H9 (cell line): ENCODE results near the gene NEK6. TPM values are rescaled to one million over a fixed set of nuclear protein-coding genes. Genes with fewer than 3 reads are reported as not detected.

Experiments used
- DNase-seq: peaks from one replicate; pipeline ENCODE4 v3.0.0-alpha.2; 2017
- H2AFZ ChIP-seq: one replicate; pipeline ENCODE4 v1.6.1; 2013; ENCODE audit warnings: mild to moderate bottlenecking, low read length, control low read depth, moderate library complexity
- H2AK5ac ChIP-seq: 2 replicates; pipeline ENCODE4 v1.6.1; 2013; ENCODE audit warnings: low read length, control low read depth, mixed read lengths; ENCODE audit not compliant: insufficient read length
- H2BK120ac ChIP-seq: one replicate; pipeline ENCODE4 v1.6.1; 2013; ENCODE audit warnings: low read depth, mild to moderate bottlenecking, low read length, control low read depth, inconsistent platforms; ENCODE audit not compliant: poor library complexity, severe bottlenecking
- H2BK12ac ChIP-seq: 2 replicates; pipeline ENCODE4 v1.6.1; 2013; ENCODE audit warnings: low read length, control low read depth, mixed read lengths, low read depth; ENCODE audit not compliant: insufficient read length
- H2BK15ac ChIP-seq: 2 replicates; pipeline ENCODE4 v1.6.1; 2013; ENCODE audit warnings: low read depth, low read length, control low read depth
- H2BK20ac ChIP-seq: one replicate; pipeline ENCODE4 v1.6.1; 2013; ENCODE audit warnings: low read depth, mild to moderate bottlenecking, low read length, control low read depth, inconsistent platforms; ENCODE audit not compliant: poor library complexity, severe bottlenecking
- H2BK5ac ChIP-seq: 2 replicates; pipeline ENCODE4 v1.6.1; 2013; ENCODE audit warnings: low read length, control low read depth, mixed read lengths; ENCODE audit not compliant: insufficient read length
- H3K14ac ChIP-seq: 2 replicates; pipeline ENCODE4 v1.6.1; 2013; ENCODE audit warnings: low read length, control low read depth; ENCODE audit not compliant: insufficient read depth
- H3K18ac ChIP-seq: 2 replicates; pipeline ENCODE4 v1.6.1; 2013; ENCODE audit warnings: low read depth, mild to moderate bottlenecking, mixed read lengths, low read length, control low read depth; ENCODE audit not compliant: insufficient read length
- H3K23ac ChIP-seq: 2 replicates; pipeline ENCODE4 v1.6.1; 2013; ENCODE audit warnings: low read length, control low read depth, mixed read lengths, low read depth; ENCODE audit not compliant: insufficient read length
- H3K23me2 ChIP-seq: 2 replicates; pipeline ENCODE4 v1.6.1; 2013; ENCODE audit warnings: low read depth, mild to moderate bottlenecking, mixed read lengths, low read length, control low read depth; ENCODE audit not compliant: insufficient read length, poor library complexity, severe bottlenecking
- H3K27ac ChIP-seq: 2 replicates; pipeline ENCODE4 v1.5.1; 2013; ENCODE audit warnings: low read length, control low read depth, mixed read lengths, low read depth; ENCODE audit not compliant: insufficient read length
- H3K27me3 ChIP-seq: 2 replicates; pipeline ENCODE4 v1.6.1; 2013; ENCODE audit warnings: low read length, control low read depth, inconsistent platforms; ENCODE audit not compliant: insufficient read depth
- H3K4ac ChIP-seq: 2 replicates; pipeline ENCODE4 v1.6.1; 2013; ENCODE audit warnings: low read depth, mild to moderate bottlenecking, control low read depth, inconsistent platforms, low read length, moderate library complexity
- H3K4me1 ChIP-seq: 2 replicates; pipeline ENCODE4 v1.6.1; 2013; ENCODE audit warnings: low read length, control low read depth, inconsistent platforms; ENCODE audit not compliant: insufficient read depth
- H3K4me2 ChIP-seq: 2 replicates; pipeline ENCODE4 v1.6.1; 2013; ENCODE audit warnings: low read length, control low read depth, mixed read lengths; ENCODE audit not compliant: insufficient read length, insufficient read depth
- H3K56ac ChIP-seq: 2 replicates; pipeline ENCODE4 v1.6.1; 2013; ENCODE audit warnings: low read depth, mild to moderate bottlenecking, mixed read lengths, low read length, control low read depth; ENCODE audit not compliant: insufficient read length
- H3K79me1 ChIP-seq: 2 replicates; pipeline ENCODE4 v1.6.1; 2013; ENCODE audit warnings: low read depth, mild to moderate bottlenecking, moderate library complexity, low read length, control low read depth, inconsistent platforms; ENCODE audit not compliant: insufficient read depth, poor library complexity, severe bottlenecking
- H3K79me2 ChIP-seq: 2 replicates; pipeline ENCODE4 v1.6.1; 2013; ENCODE audit warnings: low read length, control low read depth, inconsistent platforms; ENCODE audit not compliant: insufficient read depth
- H3K9ac ChIP-seq: 2 replicates; pipeline ENCODE4 v1.6.1; 2013; ENCODE audit warnings: low read length, control low read depth, mixed read lengths; ENCODE audit not compliant: insufficient read length; ENCODE audit errors: extremely low read depth
- H3K9me3 ChIP-seq: one replicate; pipeline ENCODE4 v1.6.1; 2013; ENCODE audit warnings: low read depth, low read length, inconsistent platforms; ENCODE audit not compliant: control insufficient read depth
- H3T11ph ChIP-seq: one replicate; pipeline ENCODE4 v1.6.1; 2013; ENCODE audit warnings: mild to moderate bottlenecking, low read length, control low read depth, inconsistent platforms
- H4K20me1 ChIP-seq: one replicate; pipeline ENCODE4 v1.6.1; 2013; ENCODE audit not compliant: control insufficient read depth, insufficient read length, insufficient read depth
- H4K5ac ChIP-seq: 2 replicates; pipeline ENCODE4 v1.6.1; 2013; ENCODE audit warnings: low read depth, mild to moderate bottlenecking, mixed read lengths, low read length, control low read depth; ENCODE audit not compliant: insufficient read length
- H4K8ac ChIP-seq: replicated peaks from 2 replicates; pipeline ENCODE4 v1.6.1; 2013; ENCODE audit warnings: low read length, control low read depth, mixed read lengths, low read depth; ENCODE audit not compliant: insufficient read length
- H4K91ac ChIP-seq: 2 replicates; pipeline ENCODE4 v1.6.1; 2013; ENCODE audit warnings: low read depth, mild to moderate bottlenecking, moderate library complexity, mixed read lengths, low read length, control low read depth; ENCODE audit not compliant: insufficient read length
- H3K27ac Mint-ChIP-seq, 3 experiments: 2 replicates in 2 of 3; 3 replicates in 1 of 3; pipeline ENCODE4 v1.8.0; 2020 to 2021; ENCODE audit warnings: mixed read lengths in 3 of 3, mild to moderate bottlenecking in 1 of 3, moderate library complexity in 1 of 3
- H3K27me3 Mint-ChIP-seq: 2 replicates; pipeline ENCODE4 v1.8.0; 2021; ENCODE audit warnings: low read depth, mild to moderate bottlenecking, moderate library complexity, mixed read lengths
- H3K36me3 Mint-ChIP-seq, 3 experiments: 2 replicates in 2 of 3; 3 replicates in 1 of 3; pipeline ENCODE4 v1.8.0; 2020 to 2021; ENCODE audit warnings: low read depth in 3 of 3, mixed read lengths in 3 of 3; ENCODE audit not compliant: insufficient read depth in 1 of 3
- H3K4me1 Mint-ChIP-seq, 2 experiments: 2 replicates each; pipeline ENCODE4 v1.8.0; 2020; ENCODE audit warnings: mixed read lengths in 2 of 2
- H3K4me3 Mint-ChIP-seq, 2 experiments: 2 replicates in 1 of 2; 3 replicates in 1 of 2; pipeline ENCODE4 v1.8.0; 2020 to 2021; ENCODE audit warnings: mild to moderate bottlenecking in 2 of 2, mixed read lengths in 2 of 2, moderate library complexity in 1 of 2
- H3K9me3 Mint-ChIP-seq, 2 experiments: 2 replicates in 1 of 2; 3 replicates in 1 of 2; pipeline ENCODE4 v1.8.0; 2020; ENCODE audit warnings: mild to moderate bottlenecking in 2 of 2, mixed read lengths in 2 of 2, moderate library complexity in 1 of 2
- WGBS: extraction: QIAGEN DNeasy Blood & Tissue Kit; methylation state at CpG from one replicate; pipeline ENCODE4 v1.1.7; 2013; ENCODE audit warnings: missing lambda C conversion rate, low lambda C conversion rate, mixed read lengths; ENCODE audit not compliant: insufficient read length; ENCODE audit errors: extremely low coverage; 5-methylcytosine and 5-hydroxymethylcytosine counted together
- total RNA-seq: library from RNA; stranded (reverse); gene quantifications from 2 replicates; pipeline ENCODE4 v1.2.1, GENCODE V29; 2021
- TF ChIP-seq, protein P1 (sequence below): fragments of 200-600 bp; sonication (generic); conservative IDR thresholded peaks from 3 replicates; pipeline ENCODE4 v1.8.0; 2021; ENCODE audit warnings: antibody characterized with exemption, mild to moderate bottlenecking

NEK6 gene
- total RNA-seq, 1 experiment from 2014 or later: 14.3 TPM

GRCh38 chr9:124228516-124228915 lies 29.2 kb upstream of the NEK6 start:
- Histone ChIP-seq H4K5ac (no peak overlapping the region), H3K14ac (no peak overlapping the region), H3K56ac (no peak overlapping the region), H3K4me1 (no peaks in the 10 kb centered on the region), H3K4me2 (no peak overlapping the region), H4K91ac (no peak overlapping the region), H2BK15ac (no peak overlapping the region), H4K20me1 (no peaks in the 10 kb centered on the region), H3K9ac (no peak overlapping the region), H2BK120ac (no peak overlapping the region), H3T11ph (no peak overlapping the region), H3K18ac (no peak overlapping the region), H2BK5ac (no peak overlapping the region), H3K79me1 (no peaks in the 10 kb centered on the region), H2AFZ (no peak overlapping the region), H3K27me3 (no peaks in the 10 kb centered on the region), H2BK12ac (no peak overlapping the region), H2AK5ac (no peak overlapping the region), H3K27ac (no peak overlapping the region), H3K23ac (no peak overlapping the region), H3K23me2 (no peaks in the 10 kb centered on the region), H3K9me3 (no peaks in the 10 kb centered on the region), H3K79me2 (no peaks in the 10 kb centered on the region), H2BK20ac (no peak overlapping the region), H4K8ac (no peak overlapping the region), H3K4ac (no peak overlapping the region)
- TF ChIP-seq, protein P1, sequence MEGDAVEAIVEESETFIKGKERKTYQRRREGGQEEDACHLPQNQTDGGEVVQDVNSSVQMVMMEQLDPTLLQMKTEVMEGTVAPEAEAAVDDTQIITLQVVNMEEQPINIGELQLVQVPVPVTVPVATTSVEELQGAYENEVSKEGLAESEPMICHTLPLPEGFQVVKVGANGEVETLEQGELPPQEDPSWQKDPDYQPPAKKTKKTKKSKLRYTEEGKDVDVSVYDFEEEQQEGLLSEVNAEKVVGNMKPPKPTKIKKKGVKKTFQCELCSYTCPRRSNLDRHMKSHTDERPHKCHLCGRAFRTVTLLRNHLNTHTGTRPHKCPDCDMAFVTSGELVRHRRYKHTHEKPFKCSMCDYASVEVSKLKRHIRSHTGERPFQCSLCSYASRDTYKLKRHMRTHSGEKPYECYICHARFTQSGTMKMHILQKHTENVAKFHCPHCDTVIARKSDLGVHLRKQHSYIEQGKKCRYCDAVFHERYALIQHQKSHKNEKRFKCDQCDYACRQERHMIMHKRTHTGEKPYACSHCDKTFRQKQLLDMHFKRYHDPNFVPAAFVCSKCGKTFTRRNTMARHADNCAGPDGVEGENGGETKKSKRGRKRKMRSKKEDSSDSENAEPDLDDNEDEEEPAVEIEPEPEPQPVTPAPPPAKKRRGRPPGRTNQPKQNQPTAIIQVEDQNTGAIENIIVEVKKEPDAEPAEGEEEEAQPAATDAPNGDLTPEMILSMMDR: no peak
- WGBS: no CpG with 5 or more reads among the region's 2 CpGs
- Mint-ChIP-seq H3K4me3 (no peak overlapping the region), H3K36me3 (no peaks in the 10 kb centered on the region), H3K9me3 (no peaks in the 10 kb centered on the region), H3K27ac (no peak overlapping the region), H3K27me3 (peaks cover 3% of the 10 kb centered on the region), H3K4me1 (peaks cover 5 to 9% of the 10 kb centered on the region in 2 experiments; a peak in 3 of 4 replicates)
- DNase-seq: no peak
